Endothelial cell of coronary artery (primary cell): ENCODE results near the gene MICAL3. TPM values are rescaled to one million over a fixed set of nuclear protein-coding genes. Genes with fewer than 3 reads are reported as not detected.

Experiments used
- total RNA-seq: library from RNA; depleted of rRNA; stranded (reverse); fragments of >200 nt; gene quantifications from 2 replicates; pipeline ENCODE4 v1.2.3, GENCODE V29; 2014

The MICAL3 gene
- total RNA-seq: 25.5 and 28.5 TPM in 2 replicates

GRCh38 chr22:18024276-18024939 lies at the start of gene MICAL3:
TSS of gene MICAL3 (minus strand) at chr22:18024561. CDS start at chr22:17906812, 117,749 bp downstream.

GRCh38 chr22:17774206-17774925 lies 250.0 kb downstream of the MICAL3 start, which contains the start of gene BID:
TSS of gene BID (minus strand) at chr22:17774469. CDS start at chr22:17750116, 24,353 bp downstream.

Other genes with a start within 250 kb of the MICAL3 start
- 17.5 and 19.5 TPM in 2 replicates for gene PEX26, start 53.4 kb upstream of the MICAL3 start, total RNA-seq
- 0.94 and 17.3 TPM in 2 replicates for gene TUBA8, start 86.2 kb upstream of the MICAL3 start, total RNA-seq
- gene USP18, start 125.6 kb upstream of the MICAL3 start, total RNA-seq: 11.5 and 59.9 TPM in 2 replicates